GM10266 (cell line): ENCODE data around the gene APOB.

Experiments
- DNase-seq: peaks from one replicate; pipeline ENCODE4 v3.0.0; 2012; ENCODE audit errors: extremely low spot score
- CTCF ChIP-seq: IDR thresholded peaks from 2 replicates; pipeline ENCODE4 v1.5.1; 2012; ENCODE audit warnings: mild to moderate bottlenecking, low read depth; ENCODE audit not compliant: control insufficient read depth, insufficient read depth; ENCODE audit errors: missing control alignments

APOB gene

GRCh38 chr2:21040468-21041377 is 3.1 kb downstream of the APOB start:
- no peak for DNase-seq
- TF ChIP-seq CTCF = no peak

- DNase-seq = no peak
- TF ChIP-seq CTCF = no peak
Observed at GRCh38 chr2:21039979-21040467, 3.9 kb downstream of the APOB start.

DNA sequence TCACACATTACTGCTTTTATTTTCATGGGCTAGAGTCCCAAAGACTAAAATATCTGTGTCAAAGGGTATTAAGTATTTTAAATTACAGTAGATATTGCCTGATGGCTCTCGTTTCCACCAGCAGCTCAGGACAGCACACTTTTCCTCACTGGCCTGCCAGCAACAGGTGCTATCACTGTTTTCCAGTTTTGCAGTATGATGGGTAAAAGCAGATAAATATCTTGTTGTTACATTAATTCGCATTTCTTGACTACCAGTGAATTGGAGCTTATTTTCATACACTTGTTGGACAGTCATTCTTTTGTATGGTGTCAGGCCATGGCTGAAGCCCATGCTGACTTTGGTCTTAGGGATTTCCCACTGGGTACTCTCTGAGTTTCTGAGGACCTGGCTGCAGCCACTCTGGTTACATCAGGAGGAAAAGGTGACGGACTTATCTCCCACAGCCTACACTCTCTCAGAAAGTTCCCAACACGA is 4.8 kb downstream of the APOB start:
- TF ChIP-seq CTCF = no peak
- no peak for DNase-seq

- DNase-seq = no peak
- no peak for TF ChIP-seq CTCF
Observed at GRCh38 chr2:21038403-21039073, 5.3 kb downstream of the APOB start.

GRCh38 chr2:21037671-21038108 is 6.2 kb downstream of the APOB start:
- TF ChIP-seq CTCF = no peak
- no peak for DNase-seq

GRCh38 chr2:21036708-21037670 is 6.9 kb downstream of the APOB start:
- no peak for DNase-seq
- no peak for TF ChIP-seq CTCF
